Endothelial cell of umbilical vein (primary cell): ENCODE measurements around the gene ECM2. TPM values are rescaled to one million over a fixed set of nuclear protein-coding genes. Genes with fewer than 3 reads are reported as not detected.

Experiments used
- BruUV-seq: library from RNA; stranded (reverse); fragments of 400-500 nt; replicated peaks from 2 replicates; lab custom pipeline; 2021; lab: Mats Ljungman, UMichigan
- CTCF ChIA-PET: fragments of 300-600, 350-600 bp; sonication (Branson Sonifier 250); formaldehyde crosslinking; loops from one replicate; lab custom pipeline; 2021; ENCODE audit warnings: antibody characterized with exemption, inconsistent platforms; lab: Charles Lee
- POLR2A ChIA-PET: fragments of 300-600, 350-600 bp; sonication (Branson Sonifier 250); formaldehyde crosslinking; loops from one replicate; lab custom pipeline; 2021; ENCODE audit warnings: antibody characterized with exemption, inconsistent platforms; lab: Charles Lee
- DNase-seq: peaks from one replicate; pipeline ENCODE4 v3.0.0-alpha.2; 2011; ENCODE audit warnings: low read depth, low spot score
- FAIRE-seq: peaks from 2 replicates; lab custom pipeline; 2011; peaks lifted over from hg19 to GRCh38; lab: Jason Lieb, UNC
- H2AFZ ChIP-seq: 2 replicates; pipeline ENCODE4 v1.6.0; 2012; ENCODE audit warnings: low read depth, low read length, control low read depth, inconsistent platforms
- H3K27ac ChIP-seq: 2 replicates; pipeline ENCODE4 v1.5.1; 2011; ENCODE audit warnings: low read depth, mild to moderate bottlenecking, control low read depth, low read length, moderate library complexity; ENCODE audit not compliant: insufficient read depth
- H3K27me3 ChIP-seq, 2 experiments: 2 replicates each; pipeline versions ENCODE4 v1.6.0 to v1.6.1; 2011; ENCODE audit warnings: low read length in 2 of 2, mixed read lengths in 1 of 2; ENCODE audit not compliant: control insufficient read depth in 2 of 2, insufficient read depth in 2 of 2
- H3K36me3 ChIP-seq, 2 experiments: 2 replicates in 1 of 2; 3 replicates in 1 of 2; pipeline ENCODE4 v1.5.1; 2011; ENCODE audit warnings: low read length in 2 of 2, mild to moderate bottlenecking in 1 of 2, moderate library complexity in 1 of 2; ENCODE audit not compliant: control insufficient read depth in 2 of 2, insufficient read depth in 2 of 2; ENCODE audit errors: extremely low read depth in 1 of 2
- H3K4me1 ChIP-seq: 3 replicates; pipeline ENCODE4 v1.5.1; 2011; ENCODE audit warnings: mild to moderate bottlenecking, low read length; ENCODE audit not compliant: control insufficient read depth, insufficient read depth; ENCODE audit errors: extremely low read depth
- H3K4me2 ChIP-seq: 2 replicates; pipeline ENCODE4 v1.6.1; 2011; ENCODE audit warnings: low read length, control low read depth, mixed read lengths; ENCODE audit not compliant: insufficient read depth
- H3K4me3 ChIP-seq, 3 experiments: fragments of 200-600 bp in 1 of 3; sonication (generic), shearing (Covaris generic) in 1 of 3; replicated peaks in 1 of 3; 2 replicates each; pipeline ENCODE4 v1.5.1; 2011 to 2016; ENCODE audit warnings: control low read depth in 3 of 3, low read length in 3 of 3, mild to moderate bottlenecking in 2 of 3, inconsistent platforms in 1 of 3, low read depth in 1 of 3, moderate library complexity in 1 of 3; ENCODE audit not compliant: insufficient read depth in 1 of 3
- H3K79me2 ChIP-seq: 2 replicates; pipeline ENCODE4 v1.6.0; 2012; ENCODE audit warnings: low read length, inconsistent platforms; ENCODE audit not compliant: control insufficient read depth, insufficient read depth
- H3K9ac ChIP-seq: replicated peaks from 2 replicates; pipeline ENCODE3; 2011; ENCODE audit warnings: low read length, control low read depth; ENCODE audit not compliant: insufficient read depth; ENCODE audit errors: extremely low read depth
- H3K9me1 ChIP-seq: replicated peaks from 3 replicates; pipeline ENCODE4 v1.6.0; 2011; ENCODE audit warnings: mild to moderate bottlenecking, low read length; ENCODE audit not compliant: control insufficient read depth, insufficient read depth; ENCODE audit errors: extremely low read depth
- H3K9me3 ChIP-seq: replicated peaks from 2 replicates; pipeline ENCODE4 v1.5.1; 2012; ENCODE audit warnings: low read length, inconsistent platforms; ENCODE audit not compliant: control insufficient read depth, insufficient read depth
- H4K20me1 ChIP-seq: replicated peaks from 2 replicates; pipeline ENCODE3; 2011; ENCODE audit warnings: mild to moderate bottlenecking, low read length; ENCODE audit not compliant: control insufficient read depth, insufficient read depth; ENCODE audit errors: extremely low read depth
- EZH2 ChIP-seq: IDR thresholded peaks from 2 replicates; pipeline ENCODE4 v1.6.1; 2012; ENCODE audit warnings: borderline replicate concordance, low read depth, mild to moderate bottlenecking, moderate library complexity, low read length, inconsistent platforms; ENCODE audit not compliant: severe bottlenecking
- FOS ChIP-seq: IDR thresholded peaks from 2 replicates; pipeline ENCODE4 v1.6.1; 2011; ENCODE audit warnings: mild to moderate bottlenecking, low read length, moderate library complexity, borderline replicate concordance; ENCODE audit not compliant: insufficient read depth
- GATA2 ChIP-seq: IDR thresholded peaks from 2 replicates; pipeline ENCODE4 v1.7.0; 2011; ENCODE audit warnings: low read depth, mild to moderate bottlenecking, moderate library complexity, mixed read lengths, low read length; ENCODE audit not compliant: insufficient read length, insufficient read depth
- JUN ChIP-seq: IDR thresholded peaks from 2 replicates; pipeline ENCODE4 v1.6.1; 2011; ENCODE audit warnings: borderline replicate concordance, low read depth; ENCODE audit not compliant: insufficient read length, insufficient read depth
- MYC ChIP-seq: IDR thresholded peaks from one replicate; pipeline ENCODE4 v1.6.1; 2011; ENCODE audit warnings: mild to moderate bottlenecking, low read depth, low read length
- POLR2A ChIP-seq: IDR thresholded peaks from 2 replicates; pipeline ENCODE4 v1.6.1; 2012; ENCODE audit warnings: low read depth, mild to moderate bottlenecking, control low read depth, low read length
- POLR2AphosphoS5 ChIP-seq: IDR thresholded peaks from 2 replicates; pipeline ENCODE4 v1.6.1; 2012; ENCODE audit warnings: low read depth, mild to moderate bottlenecking, control low read depth, low read length, moderate library complexity; ENCODE audit not compliant: insufficient read depth
- dilution Hi-C: fragments of 300-500 bp; cut with MboI; formaldehyde crosslinking; loops from one replicate; pipeline ENCODE4 v1.15.0; 2019; ENCODE audit warnings: low sequenced_read_pairs; ENCODE audit not compliant: extremely low pct_ligation_motif_present
- intact Hi-C: fragments of 100-400 bp; cut with micrococcal nuclease; formaldehyde crosslinking; loops from one replicate; pipeline ENCODE4 v1.10.0; 2022
- polyA plus RNA-seq, 4 experiments: library from polyadenylated mRNA; depleted of rRNA in 3 of 4; stranded (reverse) in 3 of 4; unstranded in 1 of 4; fragments of >200 nt; gene quantifications; 2 replicates each; pipeline versions ENCODE4 v1.2.1 to v1.2.3, GENCODE V29; 2011 to 2012; ENCODE audit warnings: missing spikeins in 1 of 4
- total RNA-seq: library from RNA; stranded (reverse); gene quantifications from 2 replicates; pipeline ENCODE4 v1.2.3, GENCODE V29; 2021
- TF ChIP-seq, protein P1 (sequence below): IDR thresholded peaks from 2 replicates; pipeline ENCODE4 v1.6.1; 2011; ENCODE audit not compliant: insufficient read depth, insufficient read length
- TF ChIP-seq, protein P2 (sequence below), 2 donors: IDR thresholded peaks; 1 replicate in 1 of 2; 2 replicates in 1 of 2; pipeline ENCODE4 v1.5.1; 2011; ENCODE audit warnings: low read length in 2 of 2, mild to moderate bottlenecking in 2 of 2, moderate library complexity in 2 of 2, control low read depth in 1 of 2, inconsistent platforms in 1 of 2, low read depth in 1 of 2; ENCODE audit not compliant: insufficient read depth in 1 of 2; ENCODE audit errors: extremely low read depth in 1 of 2

The ECM2 gene
- total and polyA plus RNA-seq, 2 donors (not counting 3 experiments of a cell fraction or from before 2014, with no cell fraction given) = 0.03 TPM; not detected in 1

DNA sequence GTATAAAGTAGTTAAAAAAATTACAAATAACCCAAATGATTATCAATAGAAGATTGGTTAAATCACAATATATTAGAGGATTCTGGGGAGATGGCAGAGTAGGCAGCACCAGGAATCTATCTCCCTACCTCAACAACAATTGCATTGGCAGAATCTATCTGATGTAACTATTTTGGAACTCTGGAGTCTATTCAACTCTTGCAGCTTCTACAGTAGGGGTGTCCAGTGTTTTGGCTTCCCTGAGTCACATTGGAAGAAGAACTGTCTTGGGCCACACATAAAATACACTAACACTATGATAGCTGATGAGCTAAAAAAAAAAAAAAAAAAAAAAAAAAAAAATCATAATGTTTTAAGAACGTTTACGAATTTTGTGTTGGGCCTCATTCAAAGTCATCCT is 29.2 kb upstream of the ECM2 start:
- H3K9ac ChIP-seq = no peak overlapping the region
- no peak for FAIRE-seq
- dilution Hi-C loops = no loop called here
- intact Hi-C loops = no loop called here
- no TSS peak for BruUV-seq
- CTCF ChIA-PET = no interaction called here
- no peaks in the 10 kb centered on the region for H3K9me1 ChIP-seq
- no peak overlapping the region for H3K4me2 ChIP-seq
- no peaks in the 10 kb centered on the region for H3K4me1 ChIP-seq
- H3K27ac ChIP-seq = no peak overlapping the region
- no peaks in the 10 kb centered on the region for H4K20me1 ChIP-seq
- no peaks in the 10 kb centered on the region for H3K36me3 ChIP-seq
- DNase-seq = no peak
- POLR2A ChIA-PET = no interaction called here
- no peaks in the 10 kb centered on the region for H3K27me3 ChIP-seq
- TF ChIP-seq GATA2 (no peak), EZH2 (no peak), FOS (no peak), JUN (no peak), POLR2AphosphoS5 (no peak), MYC (no peak), POLR2A (no peak)
- TF ChIP-seq, protein P1, sequence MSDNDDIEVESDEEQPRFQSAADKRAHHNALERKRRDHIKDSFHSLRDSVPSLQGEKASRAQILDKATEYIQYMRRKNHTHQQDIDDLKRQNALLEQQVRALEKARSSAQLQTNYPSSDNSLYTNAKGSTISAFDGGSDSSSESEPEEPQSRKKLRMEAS = no peak
- TF ChIP-seq, protein P2, sequence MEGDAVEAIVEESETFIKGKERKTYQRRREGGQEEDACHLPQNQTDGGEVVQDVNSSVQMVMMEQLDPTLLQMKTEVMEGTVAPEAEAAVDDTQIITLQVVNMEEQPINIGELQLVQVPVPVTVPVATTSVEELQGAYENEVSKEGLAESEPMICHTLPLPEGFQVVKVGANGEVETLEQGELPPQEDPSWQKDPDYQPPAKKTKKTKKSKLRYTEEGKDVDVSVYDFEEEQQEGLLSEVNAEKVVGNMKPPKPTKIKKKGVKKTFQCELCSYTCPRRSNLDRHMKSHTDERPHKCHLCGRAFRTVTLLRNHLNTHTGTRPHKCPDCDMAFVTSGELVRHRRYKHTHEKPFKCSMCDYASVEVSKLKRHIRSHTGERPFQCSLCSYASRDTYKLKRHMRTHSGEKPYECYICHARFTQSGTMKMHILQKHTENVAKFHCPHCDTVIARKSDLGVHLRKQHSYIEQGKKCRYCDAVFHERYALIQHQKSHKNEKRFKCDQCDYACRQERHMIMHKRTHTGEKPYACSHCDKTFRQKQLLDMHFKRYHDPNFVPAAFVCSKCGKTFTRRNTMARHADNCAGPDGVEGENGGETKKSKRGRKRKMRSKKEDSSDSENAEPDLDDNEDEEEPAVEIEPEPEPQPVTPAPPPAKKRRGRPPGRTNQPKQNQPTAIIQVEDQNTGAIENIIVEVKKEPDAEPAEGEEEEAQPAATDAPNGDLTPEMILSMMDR (IDR thresholded peaks at IDR 0.05; ENCODE audit: extremely low read depth in 1 of 2, insufficient read depth in 1 of 2, low read depth in 1 of 2, low read length in 2 of 2) = no peak
- H2AFZ ChIP-seq = no peak overlapping the region
- H3K4me3 ChIP-seq = no peak overlapping the region
- no peaks in the 10 kb centered on the region for H3K9me3 ChIP-seq
- H3K79me2 ChIP-seq = no peaks in the 10 kb centered on the region
